ENCODE data around the gene GOSR1.
"Not testable (repeated sequence)": the region's sequence is repeated elsewhere in the genome, so short reads cannot be mapped to it uniquely, and the experiment has no call there.

The GOSR1 gene

GRCh38 chr17:30549181-30549580 is 72.0 kb downstream of the GOSR1 start:
- not testable (repeated sequence) for DNase-seq

GRCh38 chr17:30549864-30550511 is 72.8 kb downstream of the GOSR1 start:
- DNase-seq, result no peak

- DNase-seq, result no peak
These were observed 73.5 kb downstream of the GOSR1 start for GRCh38 chr17:30550512-30551273.

GRCh38 chr17:30551274-30551995 is 74.2 kb downstream of the GOSR1 start:
- not testable (repeated sequence) for DNase-seq

GRCh38 chr17:30551996-30552339 is 74.8 kb downstream of the GOSR1 start:
- DNase-seq, result no peak

GRCh38 chr17:30552994-30553566 is 75.9 kb downstream of the GOSR1 start:
- DNase-seq, result no peak

- DNase-seq, result not testable (repeated sequence)
These were observed 76.7 kb downstream of the GOSR1 start for GRCh38 chr17:30553823-30554440.

- peak in 1 of 2 experiments; percentile 2 for DNase-seq
These were observed 77.9 kb downstream of the GOSR1 start for GRCh38 chr17:30554839-30555751.

GRCh38 chr17:30555942-30556341 is 78.7 kb downstream of the GOSR1 start:
- no peak for DNase-seq

GRCh38 chr17:30556374-30557332 is 79.4 kb downstream of the GOSR1 start:
- DNase-seq, result no peak

GRCh38 chr17:30557916-30558685 is 80.9 kb downstream of the GOSR1 start:
- no peak for DNase-seq

GRCh38 chr17:30558686-30559545 is 81.7 kb downstream of the GOSR1 start:
- no peak for DNase-seq

GRCh38 chr17:30559656-30560055 is 82.4 kb downstream of the GOSR1 start:
- no peak for DNase-seq

- not testable (repeated sequence) for DNase-seq
These were observed 83.2 kb downstream of the GOSR1 start for GRCh38 chr17:30560117-30561026.

GRCh38 chr17:30561766-30562165 is 84.6 kb downstream of the GOSR1 start:
- not testable (repeated sequence) for DNase-seq

- not testable (repeated sequence) for DNase-seq
These were observed 86.1 kb downstream of the GOSR1 start for GRCh38 chr17:30563131-30563904.

GRCh38 chr17:30563905-30564390 is 86.7 kb downstream of the GOSR1 start:
- DNase-seq, result not testable (repeated sequence)

Data from NCI-H1930 (cell line).